ENCODE results near the gene KRI1.

The KRI1 gene

DNA sequence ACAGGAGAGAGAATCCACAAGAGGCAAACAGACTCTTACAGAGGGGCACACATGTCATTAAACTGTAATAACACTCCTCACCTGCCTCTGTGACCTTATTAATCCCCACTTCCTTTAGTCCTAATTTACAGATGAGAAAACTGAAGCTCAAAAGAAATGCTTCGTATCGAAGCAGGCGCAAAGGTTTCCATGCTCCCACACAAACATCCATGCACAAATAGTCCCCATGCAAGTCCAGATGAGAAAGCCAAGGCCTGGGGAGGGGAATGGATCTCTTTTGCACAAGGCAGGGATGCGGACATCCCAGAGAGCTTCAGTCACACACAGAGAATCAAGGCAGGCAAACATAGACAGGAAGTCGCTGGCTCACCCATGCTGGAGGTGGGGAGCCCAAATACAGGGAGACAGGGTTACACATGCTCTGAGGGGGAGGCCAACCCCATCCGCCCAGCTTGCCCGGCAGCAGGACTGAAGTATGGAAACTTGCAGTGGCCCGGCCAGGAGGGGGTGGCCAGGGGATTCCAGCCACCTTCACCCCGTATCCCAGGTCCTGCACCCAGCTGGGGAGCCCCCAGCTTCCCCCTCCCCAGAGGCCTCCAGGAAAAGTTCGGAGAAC is 49.0 kb downstream of the KRI1 start:
- DNase-seq, result no peak

DNA sequence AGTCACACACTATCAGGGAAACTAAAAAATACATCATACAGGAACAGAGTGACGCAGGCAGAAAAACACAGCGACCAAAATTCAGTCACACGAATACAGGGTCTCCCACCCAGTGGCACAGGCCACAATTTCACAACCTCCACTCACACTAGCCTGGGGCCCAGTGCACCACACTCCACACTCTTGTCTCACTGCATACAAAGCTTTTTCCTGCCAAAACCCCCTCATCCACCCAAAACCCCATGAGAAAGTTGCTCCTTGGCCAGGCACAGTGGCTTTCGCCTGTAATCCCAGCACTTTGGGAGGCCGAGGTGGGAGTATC is 49.8 kb downstream of the KRI1 start:
- DNase-seq, result no peak

DNA sequence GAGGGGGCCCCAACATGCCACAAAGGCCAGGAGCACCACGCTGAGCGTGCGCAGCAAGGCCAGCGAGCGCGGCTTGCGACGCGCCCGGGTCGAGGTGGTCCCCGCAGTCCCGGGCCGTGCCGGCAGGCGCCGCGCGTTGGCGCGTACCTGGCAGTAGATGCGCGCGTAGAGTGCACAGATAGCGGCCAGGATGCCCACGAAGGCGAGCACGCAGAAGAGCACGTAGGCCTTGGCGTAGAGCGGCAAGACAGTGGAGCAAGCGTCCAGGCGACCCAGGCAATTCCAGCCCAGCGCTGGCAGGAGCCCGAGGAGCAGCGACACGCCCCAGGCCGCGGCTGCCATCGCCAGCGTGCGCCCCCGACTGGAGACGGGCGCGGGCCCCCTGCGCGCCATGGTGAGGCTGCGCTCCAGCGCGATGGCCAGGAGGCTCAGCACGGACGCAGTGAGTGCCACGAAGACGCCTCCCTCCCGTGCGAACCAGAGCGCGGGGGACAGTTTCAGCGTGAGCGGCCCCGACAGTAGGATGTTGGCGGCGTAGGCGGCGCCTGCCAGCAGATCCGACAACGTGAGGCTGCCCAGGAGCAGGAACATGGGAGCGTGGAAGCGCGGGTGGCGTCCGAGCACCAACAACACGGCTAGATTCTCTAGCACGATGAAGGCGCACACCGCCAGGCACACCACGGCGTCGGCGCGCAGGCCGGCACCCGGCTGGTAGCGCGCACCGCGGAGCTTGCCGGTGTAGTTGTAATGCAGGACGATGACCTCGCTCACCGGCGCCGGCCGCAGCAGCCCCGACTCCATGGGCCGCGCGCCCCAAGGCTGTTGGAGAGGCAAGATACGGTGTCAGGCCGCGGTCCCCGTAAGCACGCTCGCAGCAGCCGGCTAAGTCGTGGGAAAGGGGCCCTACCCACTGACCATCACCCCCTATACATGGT is 51.3 kb downstream of the KRI1 start:
- DNase-seq, result peak; percentile 71

DNA sequence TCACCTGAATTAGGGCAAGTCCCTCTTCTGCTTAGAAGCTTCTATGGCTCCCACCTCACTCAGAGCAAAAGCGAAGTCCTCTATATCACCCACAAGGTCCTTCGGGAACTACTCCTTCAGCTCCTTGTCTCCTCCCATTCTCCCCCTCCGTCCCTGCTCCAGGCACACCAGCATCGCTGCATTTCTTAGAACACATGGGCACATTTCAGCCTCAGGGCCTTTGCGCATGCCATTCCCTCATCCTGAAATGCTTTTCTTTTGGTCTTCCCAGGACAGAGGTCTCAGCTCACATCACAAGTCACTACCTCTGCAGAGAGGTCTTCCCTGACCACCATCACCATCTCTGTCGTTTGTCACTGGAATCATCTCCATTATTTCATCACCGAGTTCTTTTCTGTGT is 52.6 kb downstream of the KRI1 start:
- no peak for DNase-seq

DNA sequence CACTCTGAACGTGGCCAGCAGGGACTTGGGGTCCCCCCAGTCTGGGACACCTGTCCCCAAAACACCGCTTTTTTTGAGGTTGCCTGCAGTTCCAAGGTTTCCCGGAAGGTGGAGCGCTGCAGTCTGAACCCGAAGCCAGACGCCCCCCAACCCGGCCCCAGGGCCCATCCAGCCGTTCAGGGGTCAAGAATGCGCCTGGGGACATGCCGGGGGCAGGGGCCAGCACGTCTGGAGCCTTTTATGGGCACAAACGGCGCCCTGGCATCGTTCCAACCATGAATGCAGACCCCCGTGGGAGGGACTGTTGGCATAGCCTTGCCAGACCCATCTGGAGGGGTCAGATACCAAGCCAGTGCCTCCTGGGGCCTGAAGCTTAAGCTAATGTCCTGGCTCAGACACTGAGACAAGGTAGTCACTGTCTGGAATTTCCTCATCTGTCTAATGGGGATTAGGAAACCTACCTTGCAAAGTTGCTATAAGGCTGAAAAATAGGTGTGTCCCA is 55.5 kb downstream of the KRI1 start:
- DNase-seq, result peak; percentile 70

DNA sequence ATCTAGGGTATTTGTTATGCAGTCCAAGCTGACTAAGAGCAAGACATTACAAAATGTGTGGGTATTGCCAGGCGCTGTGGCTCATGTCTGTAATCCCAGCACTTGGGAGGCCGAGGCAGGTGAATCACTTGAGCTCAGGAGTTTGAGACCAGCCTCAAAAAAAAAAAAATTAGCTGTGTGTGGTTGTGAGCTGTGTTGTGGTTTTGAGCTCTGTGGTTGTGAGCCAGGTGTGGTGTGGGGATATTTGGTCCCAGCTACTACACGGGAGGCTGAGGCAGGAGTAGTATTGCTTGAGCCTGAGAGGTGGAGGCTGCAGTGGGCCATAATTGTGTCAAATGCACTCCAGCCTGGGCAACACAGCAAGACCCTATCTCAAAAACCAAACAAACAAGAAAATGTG is 57.1 kb downstream of the KRI1 start:
- DNase-seq, result no peak

DNA sequence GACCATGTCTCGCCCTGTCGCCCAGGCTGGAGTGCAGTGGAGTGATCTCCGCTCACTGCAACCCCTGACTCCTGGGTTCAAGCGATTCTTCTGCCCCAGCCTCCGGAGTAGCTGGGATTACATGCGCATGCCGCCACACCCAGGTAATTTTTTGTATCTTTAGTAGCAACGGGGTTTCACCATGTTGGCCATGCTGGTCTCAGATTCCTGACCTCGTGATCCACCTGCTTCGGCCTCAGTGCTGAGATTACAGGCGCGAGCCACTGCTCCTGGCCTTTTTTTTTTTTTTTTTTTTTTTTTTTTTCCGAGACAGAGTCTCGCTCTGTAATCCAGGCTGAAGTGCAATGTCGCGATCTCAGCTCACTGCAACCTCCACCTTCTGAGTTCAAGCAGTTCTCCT is 57.8 kb downstream of the KRI1 start:
- no peak for DNase-seq

DNA sequence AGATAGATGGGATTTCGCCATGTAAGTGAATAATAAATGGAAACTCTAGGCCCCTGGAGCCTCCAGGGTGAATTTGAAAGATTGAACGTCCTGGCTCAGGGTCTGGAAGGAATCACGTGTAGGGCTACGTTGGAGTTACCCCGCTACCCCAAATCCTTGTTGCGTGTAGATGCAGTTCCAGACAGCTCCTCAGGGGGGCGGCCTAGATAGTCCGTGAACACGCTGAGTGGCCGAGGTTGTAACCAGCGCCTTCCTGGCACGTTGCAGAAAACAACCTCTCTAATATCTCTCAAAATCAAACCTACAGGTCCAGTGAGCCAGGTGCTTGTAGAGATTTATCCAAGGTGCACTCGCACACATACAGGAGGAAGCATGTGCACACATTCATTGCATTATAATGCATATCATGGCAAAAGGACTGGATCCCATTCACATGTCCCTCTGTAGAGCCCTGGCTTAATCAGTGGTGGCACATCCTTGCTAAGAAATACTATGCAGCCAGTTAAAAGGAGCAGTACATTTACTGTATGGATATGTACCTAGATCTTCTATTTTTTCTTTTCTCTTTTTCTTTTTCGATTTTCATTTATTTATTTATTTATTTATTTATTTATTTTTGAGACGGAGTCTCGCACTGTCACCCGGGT is 60.1 kb downstream of the KRI1 start:
- DNase-seq, result peak; percentile 63

Data from retina (tissue), 1 donor.